ENCODE data around the gene TRPT1.
A peak's percentile ranks its signal among the peaks of the same experiment; 100 is the strongest.

Gene TRPT1

GRCh38 chr11:64204080-64204440, 21.9 kb downstream of the TRPT1 start:
- H3K36me3 ChIP-seq (ENCODE audit: control insufficient read depth, insufficient read depth, low read length) = peaks cover 81% of the 10 kb centered on the region
- no peak overlapping the region for H3K4me3 ChIP-seq (ENCODE audit: extremely low read depth, insufficient read depth, low read length, poor library complexity, severe bottlenecking)
- H3K4me1 ChIP-seq (ENCODE audit: control insufficient read depth, insufficient read depth, low read length, poor library complexity, severe bottlenecking) = peaks cover 29% of the 10 kb centered on the region
- no peak overlapping the region for H3K27ac ChIP-seq (ENCODE audit: low read depth, low read length, severe bottlenecking)
- 97 to 100% methylated on average over 4 to 10 of the region's 16 CpGs for WGBS, 2 experiments (ENCODE audit: insufficient coverage in 2 of 2)
- H3K9me3 ChIP-seq (ENCODE audit: control insufficient read depth, low read length) = no peaks in the 10 kb centered on the region

GRCh38 chr11:64203421-64204079, 22.4 kb downstream of the TRPT1 start:
- WGBS, 2 experiments (ENCODE audit: insufficient coverage in 2 of 2) = 94 to 97% methylated on average over 22 to 26 of the region's 27 CpGs
- H3K36me3 ChIP-seq (ENCODE audit: control insufficient read depth, insufficient read depth, low read length) = peaks cover 86% of the 10 kb centered on the region
- H3K4me3 ChIP-seq (ENCODE audit: extremely low read depth, insufficient read depth, low read length, poor library complexity, severe bottlenecking) = no peak overlapping the region
- H3K4me1 ChIP-seq (ENCODE audit: control insufficient read depth, insufficient read depth, low read length, poor library complexity, severe bottlenecking) = peaks cover 29% of the 10 kb centered on the region
- no peak overlapping the region for H3K27ac ChIP-seq (ENCODE audit: low read depth, low read length, severe bottlenecking)
- no peaks in the 10 kb centered on the region for H3K9me3 ChIP-seq (ENCODE audit: control insufficient read depth, low read length)

- H3K9me3 ChIP-seq (ENCODE audit: control insufficient read depth, low read length) = no peaks in the 10 kb centered on the region
- peaks cover 25% of the 10 kb centered on the region for H3K4me1 ChIP-seq (ENCODE audit: control insufficient read depth, insufficient read depth, low read length, poor library complexity, severe bottlenecking)
- WGBS, 2 experiments (ENCODE audit: insufficient coverage in 2 of 2) = 84 to 97% methylated on average over 5 to 9 of the region's 9 CpGs
- no peak overlapping the region for H3K27ac ChIP-seq (ENCODE audit: low read depth, low read length, severe bottlenecking)
- H3K36me3 ChIP-seq (ENCODE audit: control insufficient read depth, insufficient read depth, low read length) = peaks cover 87% of the 10 kb centered on the region
- H3K4me3 ChIP-seq (ENCODE audit: extremely low read depth, insufficient read depth, low read length, poor library complexity, severe bottlenecking) = no peak overlapping the region
These were observed 23.0 kb downstream of the TRPT1 start for GRCh38 chr11:64202992-64203391.

- peaks cover 10% of the 10 kb centered on the region for H3K4me1 ChIP-seq (ENCODE audit: control insufficient read depth, insufficient read depth, low read length, poor library complexity, severe bottlenecking)
- 93 to 97% methylated on average over 3 of the region's 3 CpGs for WGBS, 2 experiments (ENCODE audit: insufficient coverage in 2 of 2)
- H3K36me3 ChIP-seq (ENCODE audit: control insufficient read depth, insufficient read depth, low read length) = peaks cover 97% of the 10 kb centered on the region
- no peaks in the 10 kb centered on the region for H3K9me3 ChIP-seq (ENCODE audit: control insufficient read depth, low read length)
- no peak overlapping the region for H3K27ac ChIP-seq (ENCODE audit: low read depth, low read length, severe bottlenecking)
- H3K4me3 ChIP-seq (ENCODE audit: extremely low read depth, insufficient read depth, low read length, poor library complexity, severe bottlenecking) = no peak overlapping the region
These were observed 24.4 kb downstream of the TRPT1 start for GRCh38 chr11:64201543-64201942.

- H3K9me3 ChIP-seq (ENCODE audit: control insufficient read depth, low read length) = no peaks in the 10 kb centered on the region
- H3K27ac ChIP-seq (ENCODE audit: low read depth, low read length, severe bottlenecking) = no peak overlapping the region
- peaks cover 100% of the 10 kb centered on the region for H3K36me3 ChIP-seq (ENCODE audit: control insufficient read depth, insufficient read depth, low read length)
- WGBS, 2 experiments (ENCODE audit: insufficient coverage in 2 of 2) = 100% methylated on average over 2 of the region's 2 CpGs; no CpG with 5 or more reads in 1 of the 2 experiments
- peaks cover 4% of the 10 kb centered on the region for H3K4me1 ChIP-seq (ENCODE audit: control insufficient read depth, insufficient read depth, low read length, poor library complexity, severe bottlenecking)
- H3K4me3 ChIP-seq (ENCODE audit: extremely low read depth, insufficient read depth, low read length, poor library complexity, severe bottlenecking) = no peak overlapping the region
These were observed 27.5 kb downstream of the TRPT1 start for GRCh38 chr11:64198511-64198910.

GRCh38 chr11:64196626-64197025, 29.4 kb downstream of the TRPT1 start:
- no peak overlapping the region for H3K27ac ChIP-seq (ENCODE audit: low read depth, low read length, severe bottlenecking)
- WGBS, 2 experiments (ENCODE audit: insufficient coverage in 2 of 2) = 86 to 97% methylated on average over 3 to 7 of the region's 9 CpGs
- no peaks in the 10 kb centered on the region for H3K4me1 ChIP-seq (ENCODE audit: control insufficient read depth, insufficient read depth, low read length, poor library complexity, severe bottlenecking)
- no peaks in the 10 kb centered on the region for H3K9me3 ChIP-seq (ENCODE audit: control insufficient read depth, low read length)
- no peak overlapping the region for H3K4me3 ChIP-seq (ENCODE audit: extremely low read depth, insufficient read depth, low read length, poor library complexity, severe bottlenecking)
- peaks cover 100% of the 10 kb centered on the region for H3K36me3 ChIP-seq (ENCODE audit: control insufficient read depth, insufficient read depth, low read length)

- Histone ChIP-seq H3K27ac (ENCODE audit: low read depth, low read length, severe bottlenecking) (no peak overlapping the region), H3K4me3 (ENCODE audit: extremely low read depth, insufficient read depth, low read length, poor library complexity, severe bottlenecking) (no peak overlapping the region), H3K4me1 (ENCODE audit: control insufficient read depth, insufficient read depth, low read length, poor library complexity, severe bottlenecking) (no peaks in the 10 kb centered on the region), H3K36me3 (ENCODE audit: control insufficient read depth, insufficient read depth, low read length) (peaks cover 92% of the 10 kb centered on the region), H3K9me3 (ENCODE audit: control insufficient read depth, low read length) (no peaks in the 10 kb centered on the region)
- WGBS, 2 experiments (ENCODE audit: insufficient coverage in 2 of 2) = 94 to 97% methylated on average over 4 to 5 of the region's 5 CpGs
These were observed 33.6 kb downstream of the TRPT1 start for GRCh38 chr11:64192434-64192833.

- WGBS, 2 experiments (ENCODE audit: insufficient coverage in 2 of 2) = 1% methylated on average over 27 of the region's 48 CpGs
- H3K36me3 ChIP-seq (ENCODE audit: control insufficient read depth, insufficient read depth, low read length) = peaks cover 34% of the 10 kb centered on the region
- H3K4me1 ChIP-seq (ENCODE audit: control insufficient read depth, insufficient read depth, low read length, poor library complexity, severe bottlenecking) = peaks cover 10% of the 10 kb centered on the region
- H3K27ac ChIP-seq (ENCODE audit: low read depth, low read length, severe bottlenecking) = peak overlapping the region; percentile 92
- no peak overlapping the region for H3K4me3 ChIP-seq (ENCODE audit: extremely low read depth, insufficient read depth, low read length, poor library complexity, severe bottlenecking)
- no peaks in the 10 kb centered on the region for H3K9me3 ChIP-seq (ENCODE audit: control insufficient read depth, low read length)
These were observed 39.4 kb downstream of the TRPT1 start for GRCh38 chr11:64186492-64187165.

- H3K4me1 ChIP-seq (ENCODE audit: control insufficient read depth, insufficient read depth, low read length, poor library complexity, severe bottlenecking) = peaks cover 15% of the 10 kb centered on the region
- H3K4me3 ChIP-seq (ENCODE audit: extremely low read depth, insufficient read depth, low read length, poor library complexity, severe bottlenecking) = peak within 1 kb of the TSS; percentile 64
- peak within 1 kb of the TSS; percentile 95 for H3K27ac ChIP-seq (ENCODE audit: low read depth, low read length, severe bottlenecking)
- 1% methylated on average over 46 to 50 of the region's 74 CpGs for WGBS, 2 experiments (ENCODE audit: insufficient coverage in 2 of 2)
- H3K9me3 ChIP-seq (ENCODE audit: control insufficient read depth, low read length) = no peaks in the 10 kb centered on the region
- peaks cover 29% of the 10 kb centered on the region for H3K36me3 ChIP-seq (ENCODE audit: control insufficient read depth, insufficient read depth, low read length)
These were observed 40.1 kb downstream of the TRPT1 start, which contains the start of gene STIP1 for GRCh38 chr11:64185693-64186491. Gene STIP1, plus strand, starts transcription at chr11:64186171. Its CDS starts 91 bp downstream, at chr11:64186262.

GRCh38 chr11:64185175-64185692, 40.8 kb downstream of the TRPT1 start:
- peaks cover 19% of the 10 kb centered on the region for H3K4me1 ChIP-seq (ENCODE audit: control insufficient read depth, insufficient read depth, low read length, poor library complexity, severe bottlenecking)
- H3K36me3 ChIP-seq (ENCODE audit: control insufficient read depth, insufficient read depth, low read length) = peaks cover 22% of the 10 kb centered on the region
- H3K4me3 ChIP-seq (ENCODE audit: extremely low read depth, insufficient read depth, low read length, poor library complexity, severe bottlenecking) = peak overlapping the region; percentile 64
- WGBS, 2 experiments (ENCODE audit: insufficient coverage in 2 of 2) = 0% methylated on average over 41 to 44 of the region's 52 CpGs
- peak overlapping the region; percentile 95 for H3K27ac ChIP-seq (ENCODE audit: low read depth, low read length, severe bottlenecking)
- H3K9me3 ChIP-seq (ENCODE audit: control insufficient read depth, low read length) = no peaks in the 10 kb centered on the region

Data from mesodermal cell (in vitro differentiated cells).